CD4-positive, alpha-beta T cell (primary cell): Measurements from ENCODE around the gene ZNF581. TPM values are rescaled to one million over a fixed set of nuclear protein-coding genes. Genes with fewer than 3 reads are reported as not detected.

Source experiments
- ATAC-seq: fragments of 200-7000 bp; cut with Tn5 transposase; one replicate; pipeline ENCODE4 v1.10.0; 2022; ENCODE audit warnings: mild to moderate bottlenecking; ENCODE audit not compliant: poor library complexity
- CTCF ChIA-PET: fragments of 350-600 bp; sonication (Branson Sonifier 250); formaldehyde crosslinking; loops from one replicate; lab custom pipeline; 2021; ENCODE audit warnings: antibody characterized with exemption, inconsistent platforms; lab: Charles Lee
- POLR2A ChIA-PET: fragments of 350-600 bp; sonication (Branson Sonifier 250); formaldehyde crosslinking; loops from one replicate; lab custom pipeline; 2021; ENCODE audit warnings: antibody characterized with exemption, inconsistent platforms; lab: Charles Lee
- DNase-seq, 14 experiments: peaks; one replicate each; pipeline ENCODE4 v3.0.0-alpha.2; 2013 to 2020; ENCODE audit warnings: mixed read lengths in 2 of 14
- H3K27ac ChIP-seq, 2 donors: one replicate each; pipeline versions ENCODE4 v1.5.1 to v1.7.0; 2013; ENCODE audit warnings: low read length in 2 of 2, low read depth in 1 of 2, mild to moderate bottlenecking in 1 of 2
- H3K27me3 ChIP-seq, 2 experiments: 1 replicate in 1 of 2; 2 replicates in 1 of 2; pipeline versions ENCODE4 v1.6.1 to v1.7.0; 2013; ENCODE audit warnings: low read length in 2 of 2, control low read depth in 1 of 2, mild to moderate bottlenecking in 1 of 2, moderate library complexity in 1 of 2; ENCODE audit not compliant: insufficient read depth in 2 of 2, control insufficient read depth in 1 of 2
- H3K36me3 ChIP-seq: one replicate; pipeline ENCODE4 v1.6.1; 2013; ENCODE audit warnings: low read length, control low read depth; ENCODE audit not compliant: insufficient read depth
- H3K4me1 ChIP-seq: one replicate; pipeline ENCODE4 v1.6.1; 2013; ENCODE audit warnings: low read length, control low read depth; ENCODE audit not compliant: insufficient read depth
- H3K4me3 ChIP-seq: one replicate; pipeline ENCODE4 v1.5.1; 2013; ENCODE audit warnings: mild to moderate bottlenecking, low read length, moderate library complexity
- H3K9me3 ChIP-seq, 2 experiments: 1 replicate in 1 of 2; 2 replicates in 1 of 2; pipeline versions ENCODE4 v1.6.1 to v1.7.0; 2013; ENCODE audit warnings: low read length in 2 of 2, mild to moderate bottlenecking in 2 of 2, control low read depth in 1 of 2, moderate library complexity in 1 of 2; ENCODE audit not compliant: control insufficient read depth in 1 of 2, insufficient read depth in 1 of 2
- H3K27ac Mint-ChIP-seq: one replicate; pipeline ENCODE4 v1.8.0; 2020; ENCODE audit warnings: mixed read lengths
- H3K27me3 Mint-ChIP-seq: one replicate; pipeline ENCODE4 v1.8.0; 2021; ENCODE audit warnings: mixed read lengths
- H3K36me3 Mint-ChIP-seq: one replicate; pipeline ENCODE4 v1.8.0; 2021; ENCODE audit warnings: low read depth, mixed read lengths
- H3K4me1 Mint-ChIP-seq: one replicate; pipeline ENCODE4 v1.8.0; 2021; ENCODE audit warnings: low read depth, mixed read lengths
- H3K4me3 Mint-ChIP-seq: one replicate; pipeline ENCODE4 v1.8.0; 2020; ENCODE audit warnings: mild to moderate bottlenecking, mixed read lengths
- H3K9me3 Mint-ChIP-seq: one replicate; pipeline ENCODE4 v1.8.0; 2020; ENCODE audit warnings: mixed read lengths
- intact Hi-C, 2 experiments: fragments of 100-400 bp; cut with DNase I in 1 of 2; cut with micrococcal nuclease in 1 of 2; formaldehyde crosslinking; loops; one replicate each; pipeline versions ENCODE4 v1.15.1 to v1.9.0; 2023 to 2025; cut with DNase I, micrococcal nuclease
- total RNA-seq, 174 experiments: library from RNA in 2 of 174; stranded (reverse) in 2 of 174; gene quantifications; one replicate each; pipeline ENCODE4 v1.2.3 and lab custom pipeline; 2021 to 2026
- TF ChIP-seq, protein P1 (sequence below): fragments of 200-600 bp; IDR thresholded peaks from one replicate; pipeline ENCODE4 v1.8.0; 2022; ENCODE audit warnings: antibody characterized with exemption, mild to moderate bottlenecking

ZNF581 gene
- total RNA-seq, 2 experiments from 2014 or later, result 23.1 to 24.7 TPM

DNA sequence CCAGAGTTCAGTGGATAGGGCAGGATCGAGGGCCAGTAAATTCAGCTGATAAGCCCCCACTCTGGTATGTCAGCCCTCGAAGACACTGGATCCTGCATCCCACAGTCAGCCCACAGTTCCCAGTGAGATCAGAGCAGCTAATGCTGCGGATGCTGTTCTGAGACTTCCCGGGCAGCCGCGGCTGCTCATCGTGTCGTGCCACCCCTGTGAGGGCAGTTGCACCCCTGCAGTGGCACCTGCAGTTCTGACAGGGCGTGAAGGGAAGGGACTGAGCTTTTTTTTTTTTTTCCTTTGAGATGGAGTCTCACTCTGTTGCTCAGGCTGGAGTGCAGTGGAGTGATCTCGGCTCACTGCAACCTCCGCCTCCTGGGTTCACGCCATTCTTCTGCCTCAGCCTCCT lies 24.1 kb downstream of the ZNF581 start:
- no peaks in the 10 kb centered on the region for H3K9me3 ChIP-seq
- no peak for ATAC-seq
- Mint-ChIP-seq H3K27ac (no peak overlapping the region), H3K4me3 (no peak overlapping the region), H3K9me3 (no peaks in the 10 kb centered on the region), H3K36me3 (peaks cover 89% of the 10 kb centered on the region), H3K27me3 (no peaks in the 10 kb centered on the region), H3K4me1 (peaks cover 16% of the 10 kb centered on the region)
- TF ChIP-seq, protein P1, sequence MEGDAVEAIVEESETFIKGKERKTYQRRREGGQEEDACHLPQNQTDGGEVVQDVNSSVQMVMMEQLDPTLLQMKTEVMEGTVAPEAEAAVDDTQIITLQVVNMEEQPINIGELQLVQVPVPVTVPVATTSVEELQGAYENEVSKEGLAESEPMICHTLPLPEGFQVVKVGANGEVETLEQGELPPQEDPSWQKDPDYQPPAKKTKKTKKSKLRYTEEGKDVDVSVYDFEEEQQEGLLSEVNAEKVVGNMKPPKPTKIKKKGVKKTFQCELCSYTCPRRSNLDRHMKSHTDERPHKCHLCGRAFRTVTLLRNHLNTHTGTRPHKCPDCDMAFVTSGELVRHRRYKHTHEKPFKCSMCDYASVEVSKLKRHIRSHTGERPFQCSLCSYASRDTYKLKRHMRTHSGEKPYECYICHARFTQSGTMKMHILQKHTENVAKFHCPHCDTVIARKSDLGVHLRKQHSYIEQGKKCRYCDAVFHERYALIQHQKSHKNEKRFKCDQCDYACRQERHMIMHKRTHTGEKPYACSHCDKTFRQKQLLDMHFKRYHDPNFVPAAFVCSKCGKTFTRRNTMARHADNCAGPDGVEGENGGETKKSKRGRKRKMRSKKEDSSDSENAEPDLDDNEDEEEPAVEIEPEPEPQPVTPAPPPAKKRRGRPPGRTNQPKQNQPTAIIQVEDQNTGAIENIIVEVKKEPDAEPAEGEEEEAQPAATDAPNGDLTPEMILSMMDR, result no peak
- DNase-seq, result no peak
- H3K4me1 ChIP-seq, result peaks cover 38% of the 10 kb centered on the region
- POLR2A ChIA-PET, result interaction anchor here (1.0 to 1.3 kb wide), 2 partner anchors 11 to 13 kb away, joined by 3 to 6 read pairs; partner anchors contain the start of gene U2AF2
- H3K27me3 ChIP-seq, result no peaks in the 10 kb centered on the region
- intact Hi-C loops, result no loop called here
- CTCF ChIA-PET, result no interaction called here
- H3K27ac ChIP-seq, result no peak overlapping the region
- no peak overlapping the region for H3K4me3 ChIP-seq
- peaks cover 82% of the 10 kb centered on the region for H3K36me3 ChIP-seq

DNA sequence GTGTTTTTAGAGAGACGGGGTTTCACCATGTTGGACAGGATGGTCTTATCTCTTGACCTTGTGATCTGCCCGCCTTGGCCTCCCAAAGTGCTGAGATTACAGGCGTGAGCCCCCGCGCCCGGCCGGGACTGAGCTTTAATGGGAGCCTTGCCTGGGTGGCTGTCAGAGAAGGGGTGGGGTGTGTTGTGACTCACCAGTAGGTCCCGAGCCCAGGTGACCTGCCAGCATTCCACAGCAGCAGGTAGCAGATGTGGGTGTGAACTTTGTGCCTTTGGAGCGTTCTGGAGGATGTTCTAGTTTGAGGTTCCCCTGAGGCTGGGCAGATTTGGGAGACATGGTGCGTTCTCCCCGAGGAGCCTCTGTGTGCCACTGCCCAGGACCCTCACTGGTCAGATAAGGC lies 24.5 kb downstream of the ZNF581 start:
- no peaks in the 10 kb centered on the region for H3K27me3 Mint-ChIP-seq
- CTCF ChIA-PET, result no interaction called here

DNA sequence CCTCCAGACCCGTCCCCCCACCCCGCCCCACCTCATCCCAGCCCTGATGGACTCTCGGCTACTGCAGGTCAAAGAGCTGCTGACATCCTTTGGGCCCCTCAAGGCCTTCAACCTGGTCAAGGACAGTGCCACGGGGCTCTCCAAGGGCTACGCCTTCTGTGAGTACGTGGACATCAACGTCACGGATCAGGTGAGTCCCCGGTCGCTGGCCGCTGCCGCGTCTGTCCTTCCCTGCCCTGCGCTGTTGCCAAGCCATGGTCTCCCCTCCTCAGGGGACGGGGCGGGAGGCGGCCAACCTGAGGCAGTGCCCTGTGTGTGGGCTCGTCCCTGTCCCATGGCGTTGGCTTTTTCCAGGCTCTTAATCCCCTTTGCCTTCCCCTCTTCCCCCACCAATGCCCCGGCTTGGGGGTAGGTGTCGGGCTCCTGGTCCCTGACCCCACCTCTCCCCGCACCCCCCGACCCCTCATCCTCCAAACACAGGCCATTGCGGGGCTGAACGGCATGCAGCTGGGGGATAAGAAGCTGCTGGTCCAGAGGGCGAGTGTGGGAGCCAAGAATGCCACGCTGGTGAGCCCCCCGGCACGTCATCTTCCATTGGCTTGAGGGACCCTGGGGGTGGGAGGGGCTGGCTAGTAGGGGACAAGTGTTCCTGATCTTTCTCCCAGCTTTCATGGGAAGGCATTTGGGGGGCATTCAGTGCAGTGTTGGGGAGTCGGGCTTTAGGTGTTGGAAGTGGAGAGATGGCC lies 25.3 kb downstream of the ZNF581 start:
- H3K4me3 ChIP-seq, result no peak overlapping the region
- Mint-ChIP-seq H3K4me1 (peaks cover 12% of the 10 kb centered on the region), H3K4me3 (no peak overlapping the region), H3K27ac (no peak overlapping the region), H3K36me3 (peaks cover 85% of the 10 kb centered on the region), H3K9me3 (no peaks in the 10 kb centered on the region), H3K27me3 (no peaks in the 10 kb centered on the region)
- peaks cover 29% of the 10 kb centered on the region for H3K4me1 ChIP-seq
- TF ChIP-seq, protein P1, result no peak
- CTCF ChIA-PET, result no interaction called here
- intact Hi-C loops, result no loop called here
- H3K9me3 ChIP-seq, result no peaks in the 10 kb centered on the region
- POLR2A ChIA-PET, result no interaction called here
- ATAC-seq (no peak), DNase-seq (no peak)
- no peak overlapping the region for H3K27ac ChIP-seq
- peaks cover 78% of the 10 kb centered on the region for H3K36me3 ChIP-seq
- no peaks in the 10 kb centered on the region for H3K27me3 ChIP-seq

More for the DNA sequence above, 24.5 kb downstream of the ZNF581 start:
- Mint-ChIP-seq H3K36me3 (peaks cover 85% of the 10 kb centered on the region), H3K4me3 (no peak overlapping the region), H3K27ac (no peak overlapping the region), H3K9me3 (no peaks in the 10 kb centered on the region), H3K4me1 (peaks cover 12% of the 10 kb centered on the region)
- POLR2A ChIA-PET, result no interaction called here
- Histone ChIP-seq H3K36me3 (peaks cover 78% of the 10 kb centered on the region), H3K27ac (no peak overlapping the region), H3K27me3 (no peaks in the 10 kb centered on the region), H3K4me3 (no peak overlapping the region), H3K9me3 (no peaks in the 10 kb centered on the region), H3K4me1 (peaks cover 35% of the 10 kb centered on the region)
- DNase-seq (no peak), ATAC-seq (no peak)
- TF ChIP-seq, protein P1, result no peak
- intact Hi-C loops, result no loop called here
